Right atrium auricular region (tissue), 2 donors: ENCODE results near the gene NCOA1. TPM values are rescaled to one million over a fixed set of nuclear protein-coding genes. Genes with fewer than 3 reads are reported as not detected.

ENCODE experiments used
- DNase-seq: peaks from one replicate; pipeline ENCODE4 v3.0.0-alpha.2; 2019; ENCODE audit warnings: low spot score
- H3K27ac ChIP-seq, 2 donors: fragments of 200-600 bp; sonication (generic); 1 replicate in 1 of 2; 2 replicates in 1 of 2; pipeline ENCODE4 v1.5.1; 2016 to 2019
- H3K27me3 ChIP-seq, 2 donors: fragments of 200-600 bp; sonication (generic); one replicate each; pipeline versions ENCODE4 v1.5.1 to v1.6.0; 2017 to 2019
- H3K36me3 ChIP-seq: fragments of 200-600 bp; sonication (generic); one replicate; pipeline ENCODE4 v1.5.1; 2016
- H3K4me1 ChIP-seq, 2 donors: fragments of 200-600 bp; sonication (generic); one replicate each; pipeline versions ENCODE4 v1.5.1 to v1.6.0; 2017 to 2019
- H3K4me3 ChIP-seq, 2 donors: fragments of 200-600 bp; sonication (generic); 1 replicate in 1 of 2; 2 replicates in 1 of 2; pipeline ENCODE4 v1.5.1; 2017 to 2019; ENCODE audit warnings: mild to moderate bottlenecking in 1 of 2, moderate library complexity in 1 of 2
- H3K9me3 ChIP-seq, 2 donors: fragments of 200-600 bp; sonication (generic); one replicate each; pipeline ENCODE4 v1.5.1; 2019
- CTCF ChIP-seq, 2 donors: fragments of 200-600 bp; sonication (generic); IDR thresholded peaks; one replicate each; pipeline ENCODE4 v1.5.1; 2019; ENCODE audit warnings: antibody characterized with exemption in 2 of 2
- total RNA-seq, 2 donors: library from RNA; depleted of rRNA; stranded (reverse); fragments of >200 nt; gene quantifications; one replicate each; pipeline ENCODE4 v1.1.0, GENCODE V29; 2016

NCOA1 gene
- total RNA-seq, 2 donors from 2014 or later, result 33.8 to 43.6 TPM

GRCh38 chr2:24717263-24717951, 226.4 kb downstream of the NCOA1 start:
- no peak for DNase-seq
- peaks cover 19% of the 10 kb centered on the region for H3K36me3 ChIP-seq
- H3K27ac ChIP-seq, result no peak overlapping the region
- no peak overlapping the region for H3K4me3 ChIP-seq
- no peaks in the 10 kb centered on the region for H3K27me3 ChIP-seq
- no peaks in the 10 kb centered on the region for H3K9me3 ChIP-seq
- TF ChIP-seq CTCF (IDR thresholded peaks at IDR 0.05), result no peak
- peaks cover 0 to 15% of the 10 kb centered on the region in 2 donors for H3K4me1 ChIP-seq

GRCh38 chr2:24720310-24720709, 229.3 kb downstream of the NCOA1 start:
- H3K27ac ChIP-seq, result peak overlapping the region in 1 of 2 donors; percentile 1
- DNase-seq, result no peak
- H3K36me3 ChIP-seq, result peaks cover 13% of the 10 kb centered on the region
- H3K4me3 ChIP-seq, result no peak overlapping the region
- peaks cover 0 to 24% of the 10 kb centered on the region in 2 donors for H3K4me1 ChIP-seq
- TF ChIP-seq CTCF (IDR thresholded peaks at IDR 0.05), result no peak
- no peaks in the 10 kb centered on the region for H3K9me3 ChIP-seq
- H3K27me3 ChIP-seq, result no peaks in the 10 kb centered on the region

- peak; percentile 62 for DNase-seq
- peaks cover 0 to 24% of the 10 kb centered on the region in 2 donors for H3K4me1 ChIP-seq
- peak overlapping the region; percentile 33 to 65 for H3K27ac ChIP-seq
- H3K4me3 ChIP-seq, result no peak overlapping the region
- no peak for TF ChIP-seq CTCF (IDR thresholded peaks at IDR 0.05)
- H3K36me3 ChIP-seq, result peaks cover 12% of the 10 kb centered on the region
- no peaks in the 10 kb centered on the region for H3K27me3 ChIP-seq
- no peaks in the 10 kb centered on the region for H3K9me3 ChIP-seq
Observed at GRCh38 chr2:24721470-24721869, 230.4 kb downstream of the NCOA1 start.

GRCh38 chr2:24722141-24722790, 231.2 kb downstream of the NCOA1 start:
- no peaks in the 10 kb centered on the region for H3K27me3 ChIP-seq
- no peaks in the 10 kb centered on the region for H3K9me3 ChIP-seq
- TF ChIP-seq CTCF (IDR thresholded peaks at IDR 0.05), result no peak
- no peak for DNase-seq
- H3K27ac ChIP-seq, result peak overlapping the region; percentile 33 to 65
- no peak overlapping the region for H3K4me3 ChIP-seq
- H3K36me3 ChIP-seq, result peaks cover 4% of the 10 kb centered on the region
- H3K4me1 ChIP-seq, result peaks cover 0 to 24% of the 10 kb centered on the region in 2 donors

- Histone ChIP-seq H3K36me3 (peaks cover 6% of the 10 kb centered on the region), H3K27ac (no peak overlapping the region), H3K4me3 (no peak overlapping the region), H3K9me3 (no peaks in the 10 kb centered on the region), H3K27me3 (no peaks in the 10 kb centered on the region), H3K4me1 (peaks cover 0 to 24% of the 10 kb centered on the region in 2 donors)
- no peak for DNase-seq
- TF ChIP-seq CTCF (IDR thresholded peaks at IDR 0.05), result no peak
Observed at GRCh38 chr2:24723191-24723590, 232.1 kb downstream of the NCOA1 start.
